ENCODE measurements around the gene PMPCB. TPM values are rescaled to one million over a fixed set of nuclear protein-coding genes. Genes with fewer than 3 reads are reported as not detected.
A peak's percentile ranks its signal among the peaks of the same experiment; 100 is the strongest.
"Not testable (repeated sequence)": the region's sequence is repeated elsewhere in the genome, so short reads cannot be mapped to it uniquely, and the experiment has no call there.

Gene PMPCB
- total RNA-seq, 2 experiments from 2014 or later: 57.5 to 95.9 TPM

DNA sequence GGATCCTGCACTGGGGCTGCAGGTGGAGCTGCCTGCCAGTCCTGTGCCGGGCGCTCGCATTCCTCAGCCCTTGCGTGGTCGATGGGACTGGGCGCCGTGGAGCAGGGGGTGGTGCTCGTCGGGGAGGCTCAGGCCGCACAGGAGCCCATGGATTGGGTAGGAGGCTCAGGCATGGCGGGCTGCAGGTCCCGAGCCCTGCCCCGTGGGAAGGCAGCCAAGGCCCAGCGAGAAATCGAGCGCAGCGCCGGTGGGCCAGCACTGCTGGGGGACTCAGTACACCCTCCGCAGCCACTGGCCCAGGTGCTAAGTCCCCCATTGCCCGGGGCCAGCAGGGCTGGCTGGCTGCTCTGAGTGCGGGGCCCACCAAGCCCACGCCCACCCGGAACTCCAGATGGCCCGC, 22.4 kb upstream of the PMPCB start:
- CTCF ChIA-PET (ENCODE audit: unreplicated experiment); H3K9me2 ChIP-seq (ENCODE audit: insufficient read depth, low read length); POLR2A ChIA-PET: not testable (repeated sequence)

DNA sequence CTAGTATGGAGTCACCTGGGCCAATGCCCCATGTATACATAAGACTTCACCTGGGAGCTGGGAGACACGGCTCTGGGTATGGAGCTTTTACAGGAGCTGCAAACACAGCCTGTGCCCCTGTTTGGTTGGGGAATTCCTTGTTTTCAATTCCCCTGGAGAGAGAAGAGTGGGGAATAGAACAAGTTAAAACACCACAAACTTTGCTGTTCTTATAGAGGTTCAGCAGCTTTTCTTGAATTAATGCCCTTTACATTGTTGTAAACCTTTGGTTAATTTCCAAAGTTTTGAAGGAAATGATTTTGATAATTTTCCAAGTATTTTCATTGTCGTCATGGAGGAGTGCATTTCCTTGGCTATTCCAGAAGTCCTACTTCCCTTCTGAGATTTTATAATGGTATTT, 19.0 kb upstream of the PMPCB start:
- intact Hi-C loops (cut with micrococcal nuclease; ENCODE audit: unreplicated experiment); H3K27ac ChIP-seq (ENCODE audit: low read depth, low read length, poor library complexity, severe bottlenecking); H3K36me3 ChIP-seq (ENCODE audit: insufficient read depth, low read length); H3K9me2 ChIP-seq (ENCODE audit: insufficient read depth, low read length); H3K9me3 ChIP-seq (ENCODE audit: low read length); H4K20me1 ChIP-seq (ENCODE audit: insufficient read depth, low read length); CTCF ChIA-PET (ENCODE audit: unreplicated experiment); BruUV-seq (replicated peaks); DNase-seq (ENCODE audit: low spot score); POLR2A ChIA-PET; H2AFZ ChIP-seq (ENCODE audit: low read length): not testable (repeated sequence)
- Histone ChIP-seq H3K4me2 (ENCODE audit: low read length) (peak overlapping the region; percentile 84), H3K4me3 (ENCODE audit: low read depth, low read length, poor library complexity, severe bottlenecking) (peak overlapping the region; percentile 57), H3K79me2 (ENCODE audit: insufficient read depth, low read depth, low read length) (peaks cover 14% of the 10 kb centered on the region; the same call in 1 of the 2 replicates), H3K4me1 (ENCODE audit: insufficient read depth, low read length, poor library complexity, severe bottlenecking) (peaks cover 12% of the 10 kb centered on the region)

More for the DNA sequence above, 22.4 kb upstream of the PMPCB start:
- H4K20me1 ChIP-seq (ENCODE audit: insufficient read depth, low read length); intact Hi-C loops (cut with micrococcal nuclease; ENCODE audit: unreplicated experiment); H3K27ac ChIP-seq (ENCODE audit: low read depth, low read length, poor library complexity, severe bottlenecking); H3K4me2 ChIP-seq (ENCODE audit: low read length); H3K4me1 ChIP-seq (ENCODE audit: insufficient read depth, low read length, poor library complexity, severe bottlenecking); DNase-seq (ENCODE audit: low spot score); H2AFZ ChIP-seq (ENCODE audit: low read length); H3K36me3 ChIP-seq (ENCODE audit: insufficient read depth, low read length); H3K9me3 ChIP-seq (ENCODE audit: low read length); BruUV-seq (replicated peaks); H3K4me3 ChIP-seq (ENCODE audit: low read depth, low read length, poor library complexity, severe bottlenecking): not testable (repeated sequence)
- H3K79me2 ChIP-seq (ENCODE audit: insufficient read depth, low read depth, low read length): peaks cover 14% of the 10 kb centered on the region; the same call in 1 of the 2 replicates

DNA sequence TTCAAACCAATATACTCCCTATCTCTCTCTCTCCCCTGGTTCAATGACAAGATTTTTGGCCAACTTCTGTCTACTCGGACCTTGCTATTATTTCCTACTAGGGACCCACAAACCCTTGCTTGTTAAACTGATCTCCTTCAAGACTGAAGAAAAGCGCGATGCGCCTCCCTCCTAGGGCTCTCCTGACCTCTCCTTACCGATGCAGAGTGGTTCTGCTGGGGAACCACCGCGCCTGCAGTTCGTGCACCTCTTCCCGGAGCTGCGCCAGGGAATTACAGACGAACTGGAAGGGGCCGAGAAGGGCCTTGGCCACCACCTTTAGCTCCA, 17.6 kb upstream of the PMPCB start:
- H3K9me2 ChIP-seq (ENCODE audit: insufficient read depth, low read length); intact Hi-C loops (cut with micrococcal nuclease; ENCODE audit: unreplicated experiment); CTCF ChIA-PET (ENCODE audit: unreplicated experiment); BruUV-seq (replicated peaks); H3K36me3 ChIP-seq (ENCODE audit: insufficient read depth, low read length); H4K20me1 ChIP-seq (ENCODE audit: insufficient read depth, low read length); H3K9me3 ChIP-seq (ENCODE audit: low read length); POLR2A ChIA-PET: not testable (repeated sequence)
- peak overlapping the region; percentile 98 for H2AFZ ChIP-seq (ENCODE audit: low read length)
- H3K27ac ChIP-seq (ENCODE audit: low read depth, low read length, poor library complexity, severe bottlenecking): peak overlapping the region; percentile 44
- peak overlapping the region; percentile 86 for H3K4me2 ChIP-seq (ENCODE audit: low read length)
- H3K4me3 ChIP-seq (ENCODE audit: low read depth, low read length, poor library complexity, severe bottlenecking): peak overlapping the region; percentile 81
- peak; percentile 56 for DNase-seq (ENCODE audit: low spot score)
- H3K79me2 ChIP-seq (ENCODE audit: insufficient read depth, low read depth, low read length): peaks cover 14% of the 10 kb centered on the region; the same call in 1 of the 2 replicates
- peaks cover 12% of the 10 kb centered on the region for H3K4me1 ChIP-seq (ENCODE audit: insufficient read depth, low read length, poor library complexity, severe bottlenecking)

DNA sequence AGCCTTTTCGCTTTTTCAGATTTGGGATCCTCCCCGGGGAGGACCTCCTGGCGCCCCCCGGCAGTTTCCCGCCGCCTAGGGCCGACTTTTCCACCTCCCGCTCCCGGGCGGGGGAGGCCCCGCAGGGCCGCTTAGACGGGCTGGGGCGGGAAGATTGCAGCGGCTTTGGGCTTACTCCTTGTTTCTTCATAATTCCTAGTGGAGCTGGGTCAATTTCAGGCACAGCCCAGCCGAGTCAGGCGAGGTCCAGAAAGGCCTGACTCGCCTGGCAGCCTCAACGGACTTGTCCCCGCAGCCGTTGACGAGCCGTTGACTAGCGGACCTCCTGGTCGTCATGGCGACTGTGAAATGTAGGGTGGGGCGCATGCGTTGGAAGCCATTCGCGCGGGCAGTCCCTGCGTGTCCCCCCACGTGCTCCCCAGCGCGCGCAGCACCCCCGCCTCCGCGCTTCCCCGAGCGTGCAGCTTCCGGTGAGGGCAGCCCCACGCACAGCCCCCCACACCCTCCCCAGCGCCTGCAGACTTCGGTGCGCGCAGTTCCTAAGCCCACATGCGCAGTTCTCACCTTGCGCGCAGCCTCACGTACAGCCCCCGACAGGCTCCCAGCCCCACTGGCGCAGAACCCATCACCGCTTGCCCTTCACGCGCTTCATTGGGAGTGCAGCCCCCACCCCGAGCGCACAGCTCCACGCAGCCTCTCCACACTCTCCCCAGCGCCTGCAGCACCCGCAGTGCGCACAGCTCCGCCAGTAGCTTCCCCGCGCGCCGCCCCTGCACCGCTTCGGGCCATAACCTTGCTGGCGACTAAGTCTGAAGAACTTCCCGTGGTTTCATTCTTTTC, 17.1 kb upstream of the PMPCB start:
- H3K4me3 ChIP-seq (ENCODE audit: low read depth, low read length, poor library complexity, severe bottlenecking): peak overlapping the region; percentile 81
- POLR2A ChIA-PET: interaction anchor here (0.8 kb wide), 1 partner anchor 205 kb away, joined by 3 read pairs; the partner anchor contains the start of genes ARMC10 and FBXL13
- CTCF ChIA-PET (ENCODE audit: unreplicated experiment); H3K9me2 ChIP-seq (ENCODE audit: insufficient read depth, low read length); H4K20me1 ChIP-seq (ENCODE audit: insufficient read depth, low read length); intact Hi-C loops (cut with micrococcal nuclease; ENCODE audit: unreplicated experiment); H3K9me3 ChIP-seq (ENCODE audit: low read length); H3K36me3 ChIP-seq (ENCODE audit: insufficient read depth, low read length); BruUV-seq (replicated peaks): not testable (repeated sequence)
- peak; percentile 87 for DNase-seq (ENCODE audit: low spot score)
- peak overlapping the region; percentile 86 for H3K4me2 ChIP-seq (ENCODE audit: low read length)
- peak overlapping the region; percentile 98 for H2AFZ ChIP-seq (ENCODE audit: low read length)
- peaks cover 12% of the 10 kb centered on the region for H3K4me1 ChIP-seq (ENCODE audit: insufficient read depth, low read length, poor library complexity, severe bottlenecking)
- H3K79me2 ChIP-seq (ENCODE audit: insufficient read depth, low read depth, low read length): peaks cover 14% of the 10 kb centered on the region; the same call in 1 of the 2 replicates
- peak overlapping the region; percentile 44 for H3K27ac ChIP-seq (ENCODE audit: low read depth, low read length, poor library complexity, severe bottlenecking)

GRCh38 chr7:103280803-103281155, 16.5 kb upstream of the PMPCB start:
- H2AFZ ChIP-seq (ENCODE audit: low read length): peak overlapping the region; percentile 98
- BruUV-seq (replicated peaks); CTCF ChIA-PET (ENCODE audit: unreplicated experiment); H3K36me3 ChIP-seq (ENCODE audit: insufficient read depth, low read length); intact Hi-C loops (cut with micrococcal nuclease; ENCODE audit: unreplicated experiment); DNase-seq (ENCODE audit: low spot score); H3K9me2 ChIP-seq (ENCODE audit: insufficient read depth, low read length); H4K20me1 ChIP-seq (ENCODE audit: insufficient read depth, low read length); H3K9me3 ChIP-seq (ENCODE audit: low read length): not testable (repeated sequence)
- H3K4me3 ChIP-seq (ENCODE audit: low read depth, low read length, poor library complexity, severe bottlenecking): peak overlapping the region; percentile 81
- H3K4me2 ChIP-seq (ENCODE audit: low read length): peak overlapping the region; percentile 86
- H3K4me1 ChIP-seq (ENCODE audit: insufficient read depth, low read length, poor library complexity, severe bottlenecking): peaks cover 12% of the 10 kb centered on the region
- peaks cover 14% of the 10 kb centered on the region; the same call in 1 of the 2 replicates for H3K79me2 ChIP-seq (ENCODE audit: insufficient read depth, low read depth, low read length)
- POLR2A ChIA-PET: interaction anchor here (0.8 kb wide), 1 partner anchor 206 kb away, joined by 3 read pairs; the partner anchor contains the start of genes ARMC10 and FBXL13
- peak overlapping the region; percentile 6 for H3K27ac ChIP-seq (ENCODE audit: low read depth, low read length, poor library complexity, severe bottlenecking)
